DMS 273 (cell line): ENCODE data around the gene TRPM6.
"Not testable (repeated sequence)": the region's sequence is repeated elsewhere in the genome, so short reads cannot be mapped to it uniquely, and the experiment has no call there.

ENCODE experiments used
- DNase-seq: peaks from one replicate; lab custom pipeline; 2025; ENCODE audit not compliant: unreplicated experiment; lab: John Stamatoyannopoulos, UW

The TRPM6 gene

DNA sequence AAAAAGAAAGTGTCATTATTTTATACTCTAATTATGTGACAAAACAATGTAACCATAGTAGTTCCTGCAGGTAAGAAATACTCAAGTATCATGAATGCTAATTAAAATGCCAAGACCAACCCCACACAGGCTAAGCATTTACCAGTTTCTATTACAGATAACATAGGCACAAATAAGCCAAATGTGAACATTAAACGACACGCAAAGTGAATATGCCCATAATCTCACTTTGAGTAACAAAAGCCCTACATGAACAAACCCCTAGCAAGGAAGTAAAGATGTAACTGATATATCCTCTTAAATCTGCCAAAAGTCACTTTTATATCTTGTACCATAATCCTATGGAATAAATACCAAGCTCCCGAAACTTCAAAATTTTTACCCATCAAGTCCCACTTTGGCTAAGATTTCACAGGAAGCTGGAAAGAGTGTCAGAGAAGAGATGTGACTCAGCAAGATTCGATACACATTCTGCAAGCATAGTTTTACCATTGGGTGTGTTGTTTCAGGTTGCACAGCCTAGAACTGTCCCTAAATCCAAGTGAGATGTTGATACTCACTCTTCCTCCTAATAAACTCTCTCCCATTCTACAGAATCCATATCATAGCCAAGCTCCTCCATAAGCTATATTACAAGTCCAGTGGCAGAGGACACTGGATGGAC lies 28.8 kb downstream of the TRPM6 start:
- DNase-seq, result no peak

GRCh38 chr9:74856989-74857388 lies 30.7 kb downstream of the TRPM6 start:
- DNase-seq, result no peak

- DNase-seq, result no peak
Observed at GRCh38 chr9:74855072-74855471, 32.6 kb downstream of the TRPM6 start.

DNA sequence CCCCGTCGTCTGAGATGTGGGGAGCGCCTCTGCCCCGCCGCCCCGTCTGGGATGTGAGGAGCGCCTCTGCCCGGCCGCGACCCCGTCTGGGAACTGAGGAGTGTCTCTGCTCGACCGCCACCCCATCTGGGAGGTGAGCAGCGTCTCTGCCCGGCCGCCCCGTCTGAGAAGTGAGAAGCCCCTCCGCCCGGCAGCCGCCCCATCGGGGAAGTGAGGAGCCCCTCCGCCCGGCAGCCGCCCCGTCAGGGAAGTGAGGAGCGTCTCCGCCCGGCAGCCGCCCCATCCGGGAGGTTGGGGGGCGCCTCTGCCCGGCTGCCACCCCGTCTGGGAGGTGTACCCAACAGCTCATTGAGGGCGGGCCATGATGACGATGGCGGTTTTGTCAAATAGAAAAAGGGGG lies 34.7 kb downstream of the TRPM6 start:
- not testable (repeated sequence) for DNase-seq

DNA sequence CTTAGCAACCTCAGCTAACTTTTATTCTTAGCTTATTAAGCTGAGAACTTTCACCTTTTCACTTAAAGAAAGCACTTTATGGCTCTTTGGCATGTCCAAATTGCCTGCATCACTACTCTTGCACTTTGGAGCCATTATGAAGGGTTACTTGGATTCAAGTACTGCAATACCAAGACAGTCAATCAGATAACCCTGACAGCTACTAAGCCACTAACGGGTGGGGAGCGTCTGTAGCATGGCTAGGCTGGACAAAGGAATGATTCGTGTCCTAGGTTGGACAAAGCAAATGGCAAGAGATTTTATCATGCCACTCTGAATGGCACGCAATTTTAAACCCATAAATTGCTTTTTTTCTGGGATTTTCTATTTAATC lies 39.6 kb downstream of the TRPM6 start:
- DNase-seq, result no peak

GRCh38 chr9:74847478-74848152 lies 40.1 kb downstream of the TRPM6 start:
- DNase-seq, result no peak

GRCh38 chr9:74846766-74847165 lies 41.0 kb downstream of the TRPM6 start:
- no peak for DNase-seq

- DNase-seq, result no peak
Observed at GRCh38 chr9:74838351-74838750, 49.4 kb downstream of the TRPM6 start.

DNA sequence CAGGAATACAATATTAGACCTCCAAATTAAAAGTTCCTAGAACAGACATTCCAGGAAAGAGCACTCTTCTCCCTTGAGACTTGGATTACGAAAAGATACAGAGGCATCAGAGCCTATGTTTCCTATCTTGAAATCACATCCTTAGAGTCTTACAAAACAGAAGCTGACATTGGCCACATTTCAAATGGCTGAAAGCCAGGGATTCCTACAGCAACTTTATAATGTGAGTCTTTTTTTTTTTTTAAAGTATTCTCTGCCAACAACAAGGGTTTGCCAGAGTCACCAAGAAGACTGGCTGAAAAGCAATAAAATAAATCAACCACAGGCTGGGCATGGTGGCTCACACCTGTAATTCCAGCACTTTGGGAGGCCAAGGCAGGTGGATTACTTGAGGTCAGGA lies 63.1 kb downstream of the TRPM6 start:
- peak; percentile 82 for DNase-seq

DNA sequence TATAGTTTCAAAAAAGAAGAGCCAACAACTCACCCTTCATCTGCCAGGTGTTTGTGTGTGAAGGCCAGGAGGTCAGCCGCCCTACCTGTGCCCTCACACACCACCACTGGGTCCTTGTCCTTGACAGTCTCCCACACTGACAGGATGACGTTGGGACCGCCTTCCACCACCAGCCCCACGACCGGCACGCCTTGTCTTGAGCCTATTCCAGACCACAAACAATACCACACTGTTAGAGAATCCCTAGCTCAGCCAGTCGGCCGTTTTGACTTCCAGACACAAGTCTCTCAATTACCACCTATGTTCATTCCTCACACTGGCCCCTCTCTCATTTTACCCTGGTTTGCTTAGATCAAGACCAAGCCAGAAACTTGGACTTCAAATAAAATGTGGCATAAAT lies 66.1 kb downstream of the TRPM6 start:
- no peak for DNase-seq

GRCh38 chr9:74817816-74818215 lies 69.9 kb downstream of the TRPM6 start:
- no peak for DNase-seq

GRCh38 chr9:74817281-74817810 lies 70.4 kb downstream of the TRPM6 start:
- DNase-seq, result no peak

DNA sequence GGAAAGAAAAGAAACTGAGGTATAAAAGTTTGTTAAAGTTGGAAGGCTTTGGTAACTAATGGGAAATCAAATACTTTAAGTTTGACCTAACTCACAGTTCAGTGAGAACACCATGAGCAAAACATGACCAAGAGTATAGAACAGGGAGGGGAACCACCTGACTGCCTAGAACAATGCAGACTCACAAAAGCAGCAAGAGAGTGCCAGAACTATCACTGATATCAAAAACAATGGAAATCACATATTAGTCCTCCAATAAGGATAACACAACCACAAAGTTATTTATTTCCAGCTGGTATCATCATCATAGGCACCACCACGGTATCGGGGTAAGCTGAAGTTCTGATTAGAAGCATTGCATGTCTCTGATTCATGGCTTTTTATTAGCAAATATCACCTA lies 77.5 kb downstream of the TRPM6 start:
- no peak for DNase-seq

DNA sequence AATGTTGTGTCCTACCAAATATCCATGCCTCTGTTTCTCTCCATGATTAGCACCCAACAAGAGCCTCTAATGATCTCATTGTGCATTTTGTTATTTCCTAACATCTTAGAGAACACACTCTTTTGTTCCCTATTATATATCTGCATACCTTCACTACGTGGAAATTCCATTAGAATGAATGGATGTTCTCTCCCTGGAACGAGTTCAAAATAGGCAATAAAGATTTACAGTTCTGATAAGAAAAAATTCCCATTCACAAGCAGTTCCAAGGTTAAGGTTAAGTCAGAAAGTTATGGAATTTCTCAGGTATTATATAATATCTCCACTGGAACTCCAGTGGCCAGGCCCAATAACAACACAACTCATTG lies 83.7 kb downstream of the TRPM6 start:
- no peak for DNase-seq

DNA sequence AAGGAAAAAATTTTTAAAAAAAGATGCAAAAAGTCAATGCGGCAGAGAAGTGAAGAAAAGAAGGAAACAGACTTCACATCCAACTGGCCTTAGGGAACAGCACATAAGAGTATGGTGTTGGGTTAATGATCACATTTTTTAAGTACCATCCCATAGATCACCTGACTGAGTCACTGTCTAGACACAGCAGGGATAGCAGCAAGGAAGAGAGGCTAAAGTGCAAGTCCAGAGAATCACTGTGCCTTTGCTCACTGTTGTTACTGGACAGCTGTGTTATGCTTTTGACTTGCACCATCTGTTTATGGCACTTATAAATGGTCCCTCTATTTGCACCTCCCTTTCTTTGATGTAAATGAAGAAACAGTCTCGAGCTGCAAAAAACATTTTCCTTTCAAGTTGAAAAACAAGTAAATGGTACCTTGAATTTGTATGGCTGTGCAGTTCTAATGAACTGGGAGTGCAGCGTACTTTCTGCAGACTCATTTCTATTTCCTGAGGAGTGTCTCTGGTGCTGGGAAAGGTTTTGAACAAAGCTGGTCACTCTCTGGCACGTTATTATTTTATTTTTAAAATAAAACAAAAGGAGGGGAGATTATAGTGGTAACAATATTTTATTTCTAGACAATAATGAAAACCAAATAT lies 84.2 kb downstream of the TRPM6 start:
- DNase-seq, result peak; percentile 10

GRCh38 chr9:74800226-74800625 lies 87.5 kb downstream of the TRPM6 start:
- peak; percentile 4 for DNase-seq

DNA sequence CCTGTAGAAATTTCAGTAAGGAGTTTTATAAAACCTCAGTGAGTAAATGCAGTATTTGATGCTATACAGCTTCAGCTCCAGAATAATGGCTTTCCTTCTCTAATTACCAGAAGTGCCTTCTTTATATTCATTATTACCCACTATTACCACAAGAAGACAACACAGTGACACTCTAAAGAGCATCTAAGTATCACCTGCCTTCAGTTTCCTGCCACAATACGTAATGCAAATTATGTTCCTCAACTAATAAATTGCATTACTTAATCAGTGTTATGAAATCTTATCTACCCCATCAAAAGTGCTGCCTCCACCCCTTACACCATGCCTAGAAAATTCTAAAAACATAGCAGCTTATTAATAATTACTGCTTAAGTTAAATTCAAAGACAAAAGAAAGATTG lies 91.9 kb downstream of the TRPM6 start:
- DNase-seq, result no peak

GRCh38 chr9:74795081-74795480 lies 92.6 kb downstream of the TRPM6 start:
- no peak for DNase-seq

GRCh38 chr9:74784506-74784905 lies 103.2 kb downstream of the TRPM6 start:
- no peak for DNase-seq

DNA sequence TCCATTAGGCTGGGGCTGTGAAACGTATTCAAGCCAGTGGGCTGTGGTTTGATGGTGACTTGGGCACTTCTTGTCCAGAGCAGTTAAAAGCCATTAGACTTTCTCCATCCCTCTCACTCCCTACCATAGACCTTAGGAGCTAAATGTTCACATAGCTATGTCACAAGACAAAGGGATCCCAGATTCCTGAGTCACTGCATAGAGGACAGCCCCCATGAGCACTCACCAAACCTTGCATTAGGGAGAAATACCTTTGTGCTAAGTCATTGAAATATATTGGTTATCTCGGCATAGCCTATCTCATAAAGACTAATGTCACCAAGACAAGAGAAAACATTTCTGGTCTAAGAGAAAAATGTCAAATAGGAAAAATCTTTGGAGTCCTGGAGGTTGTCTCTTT lies 104.3 kb downstream of the TRPM6 start:
- DNase-seq, result no peak

GRCh38 chr9:74777136-74777879 lies 110.4 kb downstream of the TRPM6 start:
- DNase-seq, result peak; percentile 81

GRCh38 chr9:74775396-74775795 lies 112.3 kb downstream of the TRPM6 start:
- DNase-seq, result no peak
